Smooth muscle cell (in vitro differentiated cells): ENCODE data around the gene RPS3. TPM values are rescaled to one million over a fixed set of nuclear protein-coding genes. Genes with fewer than 3 reads are reported as not detected.
A peak's percentile ranks its signal among the peaks of the same experiment; 100 is the strongest.

Experiments
- DNase-seq: peaks from one replicate; lab custom pipeline; 2025; ENCODE audit not compliant: unreplicated experiment; lab: John Stamatoyannopoulos, UW
- H2AFZ ChIP-seq: fragments of 200-600 bp; sonication (generic); 2 replicates; pipeline ENCODE4 v1.6.0; 2016; ENCODE audit warnings: antibody characterized with exemption, low read depth, mild to moderate bottlenecking
- H3F3A ChIP-seq: fragments of 200-600 bp; sonication (generic); 2 replicates; pipeline ENCODE4 v1.6.0; 2017; ENCODE audit warnings: antibody characterized with exemption, low read depth
- H3K27ac ChIP-seq: fragments of 200-600 bp; sonication (generic); 2 replicates; pipeline ENCODE4 v1.5.1; 2016; ENCODE audit warnings: low read depth, mild to moderate bottlenecking
- H3K27me3 ChIP-seq: fragments of 200-600 bp; sonication (generic); 2 replicates; pipeline ENCODE4 v1.6.1; 2016; ENCODE audit warnings: low read depth, mild to moderate bottlenecking
- H3K36me3 ChIP-seq: fragments of 200-600 bp; sonication (generic); 2 replicates; pipeline ENCODE4 v1.5.1; 2016; ENCODE audit warnings: low read depth
- H3K4me1 ChIP-seq: fragments of 200-600 bp; sonication (generic); 2 replicates; pipeline ENCODE4 v1.5.1; 2016; ENCODE audit warnings: low read depth
- H3K4me2 ChIP-seq: fragments of 200-600 bp; sonication (generic); 2 replicates; pipeline ENCODE4 v1.6.0; 2016; ENCODE audit warnings: mild to moderate bottlenecking
- H3K4me3 ChIP-seq: fragments of 200-600 bp; sonication (generic); 2 replicates; pipeline ENCODE4 v1.5.1; 2016; ENCODE audit warnings: mild to moderate bottlenecking
- H3K79me2 ChIP-seq: fragments of 200-600 bp; sonication (generic); 2 replicates; pipeline ENCODE4 v1.6.0; 2016; ENCODE audit warnings: low read depth, mild to moderate bottlenecking
- H3K9ac ChIP-seq: fragments of 200-600 bp; sonication (generic); 2 replicates; pipeline ENCODE4 v1.6.0; 2016; ENCODE audit warnings: low read depth
- H3K9me3 ChIP-seq: fragments of 200-600 bp; sonication (generic); replicated peaks from 2 replicates; pipeline ENCODE4 v1.5.1; 2016; ENCODE audit warnings: low read depth
- H4K20me1 ChIP-seq: fragments of 200-600 bp; sonication (generic); 2 replicates; pipeline ENCODE4 v1.6.0; 2016; ENCODE audit warnings: low read depth
- CTCF ChIP-seq: fragments of 200-600 bp; sonication (generic); IDR thresholded peaks from 2 replicates; pipeline ENCODE4 v1.5.1; 2017; ENCODE audit warnings: borderline replicate concordance, mild to moderate bottlenecking, antibody characterized with exemption; ENCODE audit not compliant: insufficient read depth, poor library complexity, severe bottlenecking
- WGBS: methylation state at CpG from one replicate; pipeline ENCODE4 v1.1.7; 2016; ENCODE audit warnings: low lambda C conversion rate; 5-methylcytosine and 5-hydroxymethylcytosine counted together
- polyA plus RNA-seq: library from polyadenylated mRNA; unstranded; fragments of >200 nt; fragmentation: Nextera tagmentation; extraction: Ambion mirVana; gene quantifications from 2 replicates; pipeline ENCODE4 v1.2.1, GENCODE V29; 2016
- total RNA-seq: library from RNA; depleted of rRNA; stranded (reverse); fragments of >200 nt; gene quantifications from 2 replicates; pipeline ENCODE4 v1.2.3, GENCODE V29; 2014

RPS3 gene
- total and polyA plus RNA-seq, 2 experiments from 2014 or later: 794 to 989 TPM

GRCh38 chr11:75430714-75431532 lies 31.6 kb downstream of the RPS3 start:
- Histone ChIP-seq H3K4me2 (peak overlapping the region; percentile 83), H3K36me3 (no peaks in the 10 kb centered on the region), H3K4me3 (peak overlapping the region; percentile 33), H4K20me1 (no peaks in the 10 kb centered on the region), H2AFZ (no peak overlapping the region), H3K79me2 (no peaks in the 10 kb centered on the region), H3K4me1 (peaks cover 6% of the 10 kb centered on the region), H3K27ac (no peak overlapping the region), H3K9me3 (no peaks in the 10 kb centered on the region), H3K9ac (no peak overlapping the region), H3K27me3 (peaks cover 35% of the 10 kb centered on the region), H3F3A (no peaks in the 10 kb centered on the region)
- WGBS: 51% methylated on average over 32 of the region's 32 CpGs
- DNase-seq: no peak
- TF ChIP-seq CTCF: no peak

GRCh38 chr11:75431533-75432525 lies 32.5 kb downstream of the RPS3 start:
- no peak for DNase-seq
- Histone ChIP-seq H3K27ac (no peak overlapping the region), H3K79me2 (no peaks in the 10 kb centered on the region), H2AFZ (no peak overlapping the region), H3K9ac (no peak overlapping the region), H3K4me2 (no peak overlapping the region), H3K4me1 (peaks cover 6% of the 10 kb centered on the region), H3K36me3 (no peaks in the 10 kb centered on the region), H3K4me3 (no peak overlapping the region), H4K20me1 (no peaks in the 10 kb centered on the region), H3K9me3 (no peaks in the 10 kb centered on the region), H3K27me3 (peaks cover 35% of the 10 kb centered on the region), H3F3A (no peaks in the 10 kb centered on the region)
- WGBS: 65% methylated on average over 16 of the region's 16 CpGs
- TF ChIP-seq CTCF: no peak

- no peaks in the 10 kb centered on the region for H3K79me2 ChIP-seq
- no peak for DNase-seq
- WGBS: 56% methylated on average over 11 of the region's 14 CpGs
Measured at GRCh38 chr11:75432911-75433321, 33.6 kb downstream of the RPS3 start, which contains the start of gene KLHL35. TSS of gene KLHL35 (minus strand) at chr11:75433203. CDS start at chr11:75430629, 2,574 bp downstream.

More at GRCh38 chr11:75432911-75433321, 33.6 kb downstream of the RPS3 start, which contains the start of gene KLHL35:
- H4K20me1 ChIP-seq: no peaks in the 10 kb centered on the region
- H3K27ac ChIP-seq: no peak within 1 kb of the TSS
- no peaks in the 10 kb centered on the region for H3F3A ChIP-seq
- H3K4me3 ChIP-seq: no peak within 1 kb of the TSS
- no peak for TF ChIP-seq CTCF
- H3K9ac ChIP-seq: no peak within 1 kb of the TSS
- H3K4me2 ChIP-seq: no peak within 1 kb of the TSS
- H3K27me3 ChIP-seq: peaks cover 35% of the 10 kb centered on the region
- H2AFZ ChIP-seq: no peak within 1 kb of the TSS
- H3K4me1 ChIP-seq: peaks cover 6% of the 10 kb centered on the region
- no peaks in the 10 kb centered on the region for H3K36me3 ChIP-seq
- H3K9me3 ChIP-seq: no peaks in the 10 kb centered on the region
